Neural cell (in vitro differentiated cells): ENCODE measurements around the gene CDH19. TPM values are rescaled to one million over a fixed set of nuclear protein-coding genes. Genes with fewer than 3 reads are reported as not detected.
A peak's percentile ranks its signal among the peaks of the same experiment; 100 is the strongest.
"Not testable (repeated sequence)": the region's sequence is repeated elsewhere in the genome, so short reads cannot be mapped to it uniquely, and the experiment has no call there.

ENCODE experiments used
- H2AFZ ChIP-seq: fragments of 200-600, 300-800 bp; sonication (generic), shearing (Covaris generic); 2 replicates; pipeline ENCODE4 v1.6.0; 2014; ENCODE audit warnings: low read depth, mild to moderate bottlenecking, antibody characterized with exemption, low read length, moderate library complexity
- H3F3A ChIP-seq: fragments of 200-600 bp; shearing (Covaris generic); 2 replicates; pipeline ENCODE4 v1.6.1; 2016; ENCODE audit warnings: mild to moderate bottlenecking, moderate library complexity, mixed read lengths, antibody characterized with exemption, low read length; ENCODE audit not compliant: insufficient read depth, poor library complexity, severe bottlenecking
- H3K27ac ChIP-seq: fragments of 200-600, 300-800 bp; sonication (generic), shearing (Covaris generic); 2 replicates; pipeline ENCODE4 v1.5.1; 2014; ENCODE audit warnings: mild to moderate bottlenecking, low read length, moderate library complexity
- H3K27me3 ChIP-seq: fragments of 300-800, 200-600 bp; sonication (generic), shearing (Covaris generic); 2 replicates; pipeline ENCODE4 v1.6.0; 2014; ENCODE audit warnings: mild to moderate bottlenecking, low read depth, low read length, moderate library complexity; ENCODE audit not compliant: insufficient read depth
- H3K36me3 ChIP-seq: fragments of 300-800, 200-600 bp; sonication (generic), shearing (Covaris generic); 2 replicates; pipeline ENCODE4 v1.5.1; 2014; ENCODE audit warnings: mild to moderate bottlenecking, antibody characterized with exemption, low read length, moderate library complexity; ENCODE audit not compliant: insufficient read depth
- H3K4me2 ChIP-seq: fragments of 300-800, 200-600 bp; sonication (generic), shearing (Covaris generic); 2 replicates; pipeline ENCODE4 v1.6.0; 2014; ENCODE audit warnings: mild to moderate bottlenecking, low read length
- H3K4me3 ChIP-seq: fragments of 300-800, 200-600 bp; sonication (generic), shearing (Covaris generic); 2 replicates; pipeline ENCODE4 v1.5.1; 2014; ENCODE audit warnings: mild to moderate bottlenecking, low read length, moderate library complexity
- H3K79me2 ChIP-seq: fragments of 200-600 bp; shearing (Covaris generic); replicated peaks from 2 replicates; pipeline ENCODE4 v1.6.0; 2014; ENCODE audit warnings: mild to moderate bottlenecking, low read length, moderate library complexity; ENCODE audit not compliant: insufficient read depth
- H3K9ac ChIP-seq: fragments of 300-800, 200-600 bp; sonication (generic), shearing (Covaris generic); 2 replicates; pipeline ENCODE4 v1.6.1; 2016; ENCODE audit warnings: mild to moderate bottlenecking, low read length, mixed read lengths
- H3K9me2 ChIP-seq: fragments of 200-600 bp; shearing (Covaris generic); 2 replicates; pipeline ENCODE4 v1.6.1; 2016; ENCODE audit warnings: mild to moderate bottlenecking, low read length, mixed read lengths; ENCODE audit not compliant: insufficient read depth
- H3K9me3 ChIP-seq: fragments of 200-600, 300-800 bp; sonication (generic), shearing (Covaris generic); 2 replicates; pipeline ENCODE4 v1.6.1; 2016; ENCODE audit warnings: mild to moderate bottlenecking, mixed run types, low read length, moderate library complexity, mixed read lengths
- H4K20me1 ChIP-seq: fragments of 200-600 bp; shearing (Covaris generic); 2 replicates; pipeline ENCODE4 v1.6.1; 2016; ENCODE audit warnings: mild to moderate bottlenecking, mixed run types; ENCODE audit not compliant: insufficient read depth
- CTCF ChIP-seq: fragments of 450-650 bp; IDR thresholded peaks from 2 replicates; pipeline ENCODE4 v1.5.1; 2014; ENCODE audit warnings: antibody characterized with exemption, mild to moderate bottlenecking, moderate library complexity; ENCODE audit not compliant: poor library complexity, severe bottlenecking
- EP300 ChIP-seq: fragments of 450-650 bp; conservative IDR thresholded peaks from 2 replicates; pipeline ENCODE4 v1.6.1; 2014; ENCODE audit warnings: antibody characterized with exemption, mild to moderate bottlenecking, moderate library complexity; ENCODE audit not compliant: poor library complexity, severe bottlenecking
- EZH2 ChIP-seq: fragments of 200-600, 300-800 bp; shearing (Covaris generic), sonication (generic); IDR thresholded peaks from 2 replicates; pipeline ENCODE4 v1.6.1; 2014; ENCODE audit warnings: antibody characterized with exemption, low read length, borderline replicate concordance, mild to moderate bottlenecking; ENCODE audit not compliant: insufficient read depth, poor library complexity, severe bottlenecking
- MXI1 ChIP-seq: fragments of 450-650 bp; conservative IDR thresholded peaks from 2 replicates; pipeline ENCODE4 v1.6.1; 2014; ENCODE audit warnings: antibody characterized with exemption, mild to moderate bottlenecking; ENCODE audit not compliant: poor library complexity, severe bottlenecking
- POLR2AphosphoS5 ChIP-seq: IDR thresholded peaks from 2 replicates; pipeline ENCODE4 v1.6.1; 2012
- RAD21 ChIP-seq: fragments of 450-650 bp; conservative IDR thresholded peaks from 2 replicates; pipeline ENCODE4 v1.6.1; 2014; ENCODE audit warnings: antibody characterized with exemption, mild to moderate bottlenecking, moderate library complexity
- SMC3 ChIP-seq: fragments of 450-650 bp; conservative IDR thresholded peaks from 2 replicates; pipeline ENCODE4 v1.6.1; 2014; ENCODE audit warnings: antibody characterized with exemption, mild to moderate bottlenecking, moderate library complexity; ENCODE audit not compliant: poor library complexity
- TAF1 ChIP-seq: IDR thresholded peaks from 2 replicates; pipeline ENCODE4 v1.6.1; 2012; ENCODE audit warnings: low read depth
- polyA plus RNA-seq: library from polyadenylated mRNA; depleted of rRNA; stranded (reverse); fragments of >200 nt; gene quantifications from 2 replicates; pipeline ENCODE4 v1.2.3, GENCODE V29; 2014
- TF ChIP-seq, protein P1 (sequence below): IDR thresholded peaks from 2 replicates; pipeline ENCODE4 v1.6.1; 2012; ENCODE audit warnings: borderline replicate concordance

Gene CDH19
- polyA plus RNA-seq, 1 donor from 2014 or later: 0.11 TPM

DNA sequence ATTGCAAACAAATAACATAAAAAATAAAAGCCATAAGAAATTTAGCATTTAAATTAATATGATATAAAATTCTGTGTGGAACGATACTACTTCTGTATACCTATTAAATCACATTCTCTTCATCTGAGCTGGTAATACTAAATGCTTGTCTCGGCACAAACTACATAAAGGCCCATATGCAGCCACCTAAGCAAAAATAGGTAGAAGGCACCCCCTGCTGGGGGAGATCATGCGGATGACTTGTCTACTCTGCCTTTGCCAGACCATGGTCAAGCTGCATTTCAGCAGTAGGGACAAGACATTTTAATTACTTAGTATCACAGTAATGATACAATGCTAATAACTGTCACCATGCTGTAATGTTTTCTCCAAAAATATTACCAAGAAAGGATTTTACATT is 108.0 kb downstream of the CDH19 start:
- no peak overlapping the region for H3K4me3 ChIP-seq
- no peaks in the 10 kb centered on the region for H3F3A ChIP-seq
- no peak overlapping the region for H2AFZ ChIP-seq
- no peak for TF ChIP-seq MXI1
- TF ChIP-seq TAF1: no peak
- peak; percentile 90 for TF ChIP-seq SMC3
- TF ChIP-seq EZH2: no peak
- TF ChIP-seq, protein P1, sequence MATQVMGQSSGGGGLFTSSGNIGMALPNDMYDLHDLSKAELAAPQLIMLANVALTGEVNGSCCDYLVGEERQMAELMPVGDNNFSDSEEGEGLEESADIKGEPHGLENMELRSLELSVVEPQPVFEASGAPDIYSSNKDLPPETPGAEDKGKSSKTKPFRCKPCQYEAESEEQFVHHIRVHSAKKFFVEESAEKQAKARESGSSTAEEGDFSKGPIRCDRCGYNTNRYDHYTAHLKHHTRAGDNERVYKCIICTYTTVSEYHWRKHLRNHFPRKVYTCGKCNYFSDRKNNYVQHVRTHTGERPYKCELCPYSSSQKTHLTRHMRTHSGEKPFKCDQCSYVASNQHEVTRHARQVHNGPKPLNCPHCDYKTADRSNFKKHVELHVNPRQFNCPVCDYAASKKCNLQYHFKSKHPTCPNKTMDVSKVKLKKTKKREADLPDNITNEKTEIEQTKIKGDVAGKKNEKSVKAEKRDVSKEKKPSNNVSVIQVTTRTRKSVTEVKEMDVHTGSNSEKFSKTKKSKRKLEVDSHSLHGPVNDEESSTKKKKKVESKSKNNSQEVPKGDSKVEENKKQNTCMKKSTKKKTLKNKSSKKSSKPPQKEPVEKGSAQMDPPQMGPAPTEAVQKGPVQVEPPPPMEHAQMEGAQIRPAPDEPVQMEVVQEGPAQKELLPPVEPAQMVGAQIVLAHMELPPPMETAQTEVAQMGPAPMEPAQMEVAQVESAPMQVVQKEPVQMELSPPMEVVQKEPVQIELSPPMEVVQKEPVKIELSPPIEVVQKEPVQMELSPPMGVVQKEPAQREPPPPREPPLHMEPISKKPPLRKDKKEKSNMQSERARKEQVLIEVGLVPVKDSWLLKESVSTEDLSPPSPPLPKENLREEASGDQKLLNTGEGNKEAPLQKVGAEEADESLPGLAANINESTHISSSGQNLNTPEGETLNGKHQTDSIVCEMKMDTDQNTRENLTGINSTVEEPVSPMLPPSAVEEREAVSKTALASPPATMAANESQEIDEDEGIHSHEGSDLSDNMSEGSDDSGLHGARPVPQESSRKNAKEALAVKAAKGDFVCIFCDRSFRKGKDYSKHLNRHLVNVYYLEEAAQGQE: no peak
- TF ChIP-seq RAD21: peak; percentile 88
- TF ChIP-seq CTCF: peak; percentile 78
- no peaks in the 10 kb centered on the region for H3K9me2 ChIP-seq
- H3K9ac ChIP-seq: no peak overlapping the region
- H3K79me2 ChIP-seq: no peaks in the 10 kb centered on the region
- no peaks in the 10 kb centered on the region for H4K20me1 ChIP-seq
- H3K36me3 ChIP-seq: no peaks in the 10 kb centered on the region
- no peak overlapping the region for H3K27ac ChIP-seq
- H3K27me3 ChIP-seq: no peaks in the 10 kb centered on the region
- H3K9me3 ChIP-seq: no peaks in the 10 kb centered on the region
- H3K4me2 ChIP-seq: no peak overlapping the region

GRCh38 chr18:66473882-66474281 is 130.0 kb downstream of the CDH19 start:
- Histone ChIP-seq H3K9me2 (no peaks in the 10 kb centered on the region), H3K36me3 (no peaks in the 10 kb centered on the region), H3F3A (no peaks in the 10 kb centered on the region), H3K4me2 (no peak overlapping the region), H3K27ac (no peak overlapping the region), H3K9ac (no peak overlapping the region), H3K9me3 (no peaks in the 10 kb centered on the region), H2AFZ (no peak overlapping the region), H3K79me2 (no peaks in the 10 kb centered on the region), H3K27me3 (no peaks in the 10 kb centered on the region), H4K20me1 (no peaks in the 10 kb centered on the region), H3K4me3 (no peak overlapping the region)
- TF ChIP-seq EZH2 (no peak), MXI1 (no peak), EP300 (no peak), POLR2AphosphoS5 (no peak), CTCF (no peak)

- H3K27ac ChIP-seq, H3K4me3 ChIP-seq, H3K9me2 ChIP-seq, H3K9me3 ChIP-seq, H3K36me3 ChIP-seq, H4K20me1 ChIP-seq, H3K4me2 ChIP-seq, H3F3A ChIP-seq, H2AFZ ChIP-seq, H3K79me2 ChIP-seq, H3K27me3 ChIP-seq, H3K9ac ChIP-seq: not testable (repeated sequence)
Measured at GRCh38 chr18:66466184-66466583, 137.7 kb downstream of the CDH19 start.
